ENCODE measurements around the gene ANGPTL2.

GRCh38 chr9:127050152-127050551 is 72.3 kb downstream of the ANGPTL2 start:
- TF ChIP-seq CTCF (conservative IDR thresholded peaks at IDR 0.05 in 1 of 2, IDR thresholded peaks at IDR 0.05 in 1 of 2; ENCODE audit: extremely low read depth in 1 of 2, insufficient read depth in 1 of 2, low read depth in 1 of 2, low read length in 2 of 2) (no peak), EZH2 (IDR thresholded peaks at IDR 0.05; ENCODE audit: borderline replicate concordance, low read length) (no peak)
